H9 (cell line): ENCODE measurements around the gene SUGT1. TPM values are rescaled to one million over a fixed set of nuclear protein-coding genes. Genes with fewer than 3 reads are reported as not detected.

Source experiments
- DNase-seq: peaks from one replicate; pipeline ENCODE4 v3.0.0-alpha.2; 2017
- H2AFZ ChIP-seq: one replicate; pipeline ENCODE4 v1.6.1; 2013; ENCODE audit warnings: mild to moderate bottlenecking, low read length, control low read depth, moderate library complexity
- H2AK5ac ChIP-seq: 2 replicates; pipeline ENCODE4 v1.6.1; 2013; ENCODE audit warnings: low read length, control low read depth, mixed read lengths; ENCODE audit not compliant: insufficient read length
- H2BK120ac ChIP-seq: one replicate; pipeline ENCODE4 v1.6.1; 2013; ENCODE audit warnings: low read depth, mild to moderate bottlenecking, low read length, control low read depth, inconsistent platforms; ENCODE audit not compliant: poor library complexity, severe bottlenecking
- H2BK12ac ChIP-seq: 2 replicates; pipeline ENCODE4 v1.6.1; 2013; ENCODE audit warnings: low read length, control low read depth, mixed read lengths, low read depth; ENCODE audit not compliant: insufficient read length
- H2BK15ac ChIP-seq: 2 replicates; pipeline ENCODE4 v1.6.1; 2013; ENCODE audit warnings: low read depth, low read length, control low read depth
- H2BK20ac ChIP-seq: one replicate; pipeline ENCODE4 v1.6.1; 2013; ENCODE audit warnings: low read depth, mild to moderate bottlenecking, low read length, control low read depth, inconsistent platforms; ENCODE audit not compliant: poor library complexity, severe bottlenecking
- H2BK5ac ChIP-seq: 2 replicates; pipeline ENCODE4 v1.6.1; 2013; ENCODE audit warnings: low read length, control low read depth, mixed read lengths; ENCODE audit not compliant: insufficient read length
- H3K14ac ChIP-seq: 2 replicates; pipeline ENCODE4 v1.6.1; 2013; ENCODE audit warnings: low read length, control low read depth; ENCODE audit not compliant: insufficient read depth
- H3K18ac ChIP-seq: 2 replicates; pipeline ENCODE4 v1.6.1; 2013; ENCODE audit warnings: low read depth, mild to moderate bottlenecking, mixed read lengths, low read length, control low read depth; ENCODE audit not compliant: insufficient read length
- H3K23ac ChIP-seq: 2 replicates; pipeline ENCODE4 v1.6.1; 2013; ENCODE audit warnings: low read length, control low read depth, mixed read lengths, low read depth; ENCODE audit not compliant: insufficient read length
- H3K23me2 ChIP-seq: 2 replicates; pipeline ENCODE4 v1.6.1; 2013; ENCODE audit warnings: low read depth, mild to moderate bottlenecking, mixed read lengths, low read length, control low read depth; ENCODE audit not compliant: insufficient read length, poor library complexity, severe bottlenecking
- H3K27ac ChIP-seq: 2 replicates; pipeline ENCODE4 v1.5.1; 2013; ENCODE audit warnings: low read length, control low read depth, mixed read lengths, low read depth; ENCODE audit not compliant: insufficient read length
- H3K27me3 ChIP-seq: 2 replicates; pipeline ENCODE4 v1.6.1; 2013; ENCODE audit warnings: low read length, control low read depth, inconsistent platforms; ENCODE audit not compliant: insufficient read depth
- H3K4ac ChIP-seq: 2 replicates; pipeline ENCODE4 v1.6.1; 2013; ENCODE audit warnings: low read depth, mild to moderate bottlenecking, control low read depth, inconsistent platforms, low read length, moderate library complexity
- H3K4me1 ChIP-seq: 2 replicates; pipeline ENCODE4 v1.6.1; 2013; ENCODE audit warnings: low read length, control low read depth, inconsistent platforms; ENCODE audit not compliant: insufficient read depth
- H3K4me2 ChIP-seq: 2 replicates; pipeline ENCODE4 v1.6.1; 2013; ENCODE audit warnings: low read length, control low read depth, mixed read lengths; ENCODE audit not compliant: insufficient read length, insufficient read depth
- H3K56ac ChIP-seq: 2 replicates; pipeline ENCODE4 v1.6.1; 2013; ENCODE audit warnings: low read depth, mild to moderate bottlenecking, mixed read lengths, low read length, control low read depth; ENCODE audit not compliant: insufficient read length
- H3K79me1 ChIP-seq: 2 replicates; pipeline ENCODE4 v1.6.1; 2013; ENCODE audit warnings: low read depth, mild to moderate bottlenecking, moderate library complexity, low read length, control low read depth, inconsistent platforms; ENCODE audit not compliant: insufficient read depth, poor library complexity, severe bottlenecking
- H3K79me2 ChIP-seq: 2 replicates; pipeline ENCODE4 v1.6.1; 2013; ENCODE audit warnings: low read length, control low read depth, inconsistent platforms; ENCODE audit not compliant: insufficient read depth
- H3K9ac ChIP-seq: 2 replicates; pipeline ENCODE4 v1.6.1; 2013; ENCODE audit warnings: low read length, control low read depth, mixed read lengths; ENCODE audit not compliant: insufficient read length; ENCODE audit errors: extremely low read depth
- H3K9me3 ChIP-seq: one replicate; pipeline ENCODE4 v1.6.1; 2013; ENCODE audit warnings: low read depth, low read length, inconsistent platforms; ENCODE audit not compliant: control insufficient read depth
- H3T11ph ChIP-seq: one replicate; pipeline ENCODE4 v1.6.1; 2013; ENCODE audit warnings: mild to moderate bottlenecking, low read length, control low read depth, inconsistent platforms
- H4K20me1 ChIP-seq: one replicate; pipeline ENCODE4 v1.6.1; 2013; ENCODE audit not compliant: control insufficient read depth, insufficient read length, insufficient read depth
- H4K5ac ChIP-seq: 2 replicates; pipeline ENCODE4 v1.6.1; 2013; ENCODE audit warnings: low read depth, mild to moderate bottlenecking, mixed read lengths, low read length, control low read depth; ENCODE audit not compliant: insufficient read length
- H4K8ac ChIP-seq: replicated peaks from 2 replicates; pipeline ENCODE4 v1.6.1; 2013; ENCODE audit warnings: low read length, control low read depth, mixed read lengths, low read depth; ENCODE audit not compliant: insufficient read length
- H4K91ac ChIP-seq: 2 replicates; pipeline ENCODE4 v1.6.1; 2013; ENCODE audit warnings: low read depth, mild to moderate bottlenecking, moderate library complexity, mixed read lengths, low read length, control low read depth; ENCODE audit not compliant: insufficient read length
- H3K27ac Mint-ChIP-seq, 3 experiments: 2 replicates in 2 of 3; 3 replicates in 1 of 3; pipeline ENCODE4 v1.8.0; 2020 to 2021; ENCODE audit warnings: mixed read lengths in 3 of 3, mild to moderate bottlenecking in 1 of 3, moderate library complexity in 1 of 3
- H3K27me3 Mint-ChIP-seq: 2 replicates; pipeline ENCODE4 v1.8.0; 2021; ENCODE audit warnings: low read depth, mild to moderate bottlenecking, moderate library complexity, mixed read lengths
- H3K36me3 Mint-ChIP-seq, 3 experiments: 2 replicates in 2 of 3; 3 replicates in 1 of 3; pipeline ENCODE4 v1.8.0; 2020 to 2021; ENCODE audit warnings: low read depth in 3 of 3, mixed read lengths in 3 of 3; ENCODE audit not compliant: insufficient read depth in 1 of 3
- H3K4me1 Mint-ChIP-seq, 2 experiments: 2 replicates each; pipeline ENCODE4 v1.8.0; 2020; ENCODE audit warnings: mixed read lengths in 2 of 2
- H3K4me3 Mint-ChIP-seq, 2 experiments: 2 replicates in 1 of 2; 3 replicates in 1 of 2; pipeline ENCODE4 v1.8.0; 2020 to 2021; ENCODE audit warnings: mild to moderate bottlenecking in 2 of 2, mixed read lengths in 2 of 2, moderate library complexity in 1 of 2
- H3K9me3 Mint-ChIP-seq, 2 experiments: 2 replicates in 1 of 2; 3 replicates in 1 of 2; pipeline ENCODE4 v1.8.0; 2020; ENCODE audit warnings: mild to moderate bottlenecking in 2 of 2, mixed read lengths in 2 of 2, moderate library complexity in 1 of 2
- WGBS: extraction: QIAGEN DNeasy Blood & Tissue Kit; methylation state at CpG from one replicate; pipeline ENCODE4 v1.1.7; 2013; ENCODE audit warnings: missing lambda C conversion rate, low lambda C conversion rate, mixed read lengths; ENCODE audit not compliant: insufficient read length; ENCODE audit errors: extremely low coverage; 5-methylcytosine and 5-hydroxymethylcytosine counted together
- total RNA-seq: library from RNA; stranded (reverse); gene quantifications from 2 replicates; pipeline ENCODE4 v1.2.1, GENCODE V29; 2021
- TF ChIP-seq, protein P1 (sequence below): fragments of 200-600 bp; sonication (generic); conservative IDR thresholded peaks from 3 replicates; pipeline ENCODE4 v1.8.0; 2021; ENCODE audit warnings: antibody characterized with exemption, mild to moderate bottlenecking

Gene SUGT1
- total RNA-seq, 1 experiment from 2014 or later: 99.6 TPM

DNA sequence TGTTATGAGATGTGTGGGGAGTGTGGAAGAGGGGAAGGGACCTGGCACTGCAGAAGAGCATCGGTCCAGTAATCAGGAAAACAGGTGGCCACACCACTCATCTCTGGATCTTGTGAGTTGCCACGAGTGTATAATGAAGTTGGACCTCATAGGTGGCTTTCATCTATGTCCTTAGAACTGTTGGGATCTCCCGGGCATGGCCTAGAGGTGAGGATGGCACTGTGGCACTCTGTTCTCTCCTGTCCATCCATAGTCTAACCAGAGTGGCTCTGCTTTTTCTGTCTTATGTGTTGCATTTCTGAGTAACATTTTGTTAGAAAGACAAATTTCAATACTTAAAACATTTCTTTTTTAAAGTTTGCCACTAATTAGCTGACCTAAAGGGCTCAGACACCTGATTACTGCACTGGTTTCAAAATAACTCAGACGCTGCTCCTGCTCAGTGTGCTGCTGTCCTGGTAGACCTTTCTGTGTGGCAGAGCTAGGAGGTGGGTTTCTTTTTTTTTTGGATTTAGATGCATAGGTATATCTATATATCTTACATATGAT, 81.5 kb downstream of the SUGT1 start:
- Histone ChIP-seq H2AFZ (no peak overlapping the region), H3K79me2 (no peaks in the 10 kb centered on the region), H3K23me2 (peaks cover 7% of the 10 kb centered on the region), H4K91ac (no peak overlapping the region), H2BK120ac (no peak overlapping the region), H2BK5ac (no peak overlapping the region), H3K14ac (no peak overlapping the region), H3K23ac (no peak overlapping the region), H3K79me1 (no peaks in the 10 kb centered on the region), H3K4me2 (no peak overlapping the region), H2BK20ac (no peak overlapping the region), H3K27ac (no peak overlapping the region), H3K4me1 (peaks cover 2% of the 10 kb centered on the region; the same call in 1 of the 2 replicates), H4K20me1 (no peaks in the 10 kb centered on the region), H3K27me3 (no peaks in the 10 kb centered on the region), H3K9ac (no peak overlapping the region), H2BK12ac (no peak overlapping the region), H2AK5ac (no peak overlapping the region), H4K5ac (no peak overlapping the region), H4K8ac (no peak overlapping the region), H3K18ac (no peak overlapping the region), H3T11ph (no peak overlapping the region), H3K9me3 (no peaks in the 10 kb centered on the region), H3K4ac (no peak overlapping the region), H3K56ac (no peak overlapping the region), H2BK15ac (no peak overlapping the region)
- no peak for DNase-seq
- TF ChIP-seq, protein P1, sequence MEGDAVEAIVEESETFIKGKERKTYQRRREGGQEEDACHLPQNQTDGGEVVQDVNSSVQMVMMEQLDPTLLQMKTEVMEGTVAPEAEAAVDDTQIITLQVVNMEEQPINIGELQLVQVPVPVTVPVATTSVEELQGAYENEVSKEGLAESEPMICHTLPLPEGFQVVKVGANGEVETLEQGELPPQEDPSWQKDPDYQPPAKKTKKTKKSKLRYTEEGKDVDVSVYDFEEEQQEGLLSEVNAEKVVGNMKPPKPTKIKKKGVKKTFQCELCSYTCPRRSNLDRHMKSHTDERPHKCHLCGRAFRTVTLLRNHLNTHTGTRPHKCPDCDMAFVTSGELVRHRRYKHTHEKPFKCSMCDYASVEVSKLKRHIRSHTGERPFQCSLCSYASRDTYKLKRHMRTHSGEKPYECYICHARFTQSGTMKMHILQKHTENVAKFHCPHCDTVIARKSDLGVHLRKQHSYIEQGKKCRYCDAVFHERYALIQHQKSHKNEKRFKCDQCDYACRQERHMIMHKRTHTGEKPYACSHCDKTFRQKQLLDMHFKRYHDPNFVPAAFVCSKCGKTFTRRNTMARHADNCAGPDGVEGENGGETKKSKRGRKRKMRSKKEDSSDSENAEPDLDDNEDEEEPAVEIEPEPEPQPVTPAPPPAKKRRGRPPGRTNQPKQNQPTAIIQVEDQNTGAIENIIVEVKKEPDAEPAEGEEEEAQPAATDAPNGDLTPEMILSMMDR: no peak
- no peak overlapping the region for H3K4me3 Mint-ChIP-seq
- peak overlapping the region in 1 of 3 experiments; percentile 14; a peak in 1 of 7 replicates for H3K27ac Mint-ChIP-seq
- H3K9me3 Mint-ChIP-seq: no peaks in the 10 kb centered on the region; a peak in 1 of 5 replicates
- no CpG with 5 or more reads among the region's 4 CpGs for WGBS
- H3K27me3 Mint-ChIP-seq: no peaks in the 10 kb centered on the region
- peaks cover 32 to 37% of the 10 kb centered on the region in 2 experiments for H3K4me1 Mint-ChIP-seq
- peaks cover 15 to 52% (median 39%) of the 10 kb centered on the region in 3 experiments for H3K36me3 Mint-ChIP-seq
